SH-SY5Y (cell line): ENCODE results near the gene WIPF2.

ENCODE experiments used
- GATA2 ChIP-seq: IDR thresholded peaks from 2 replicates; pipeline ENCODE4 v1.6.1; 2011; ENCODE audit warnings: mild to moderate bottlenecking, low read depth, low read length
- GATA3 ChIP-seq: IDR thresholded peaks from 2 replicates; pipeline ENCODE4 v1.6.1; 2011; ENCODE audit warnings: low read depth, mild to moderate bottlenecking, low read length, moderate library complexity

DNA sequence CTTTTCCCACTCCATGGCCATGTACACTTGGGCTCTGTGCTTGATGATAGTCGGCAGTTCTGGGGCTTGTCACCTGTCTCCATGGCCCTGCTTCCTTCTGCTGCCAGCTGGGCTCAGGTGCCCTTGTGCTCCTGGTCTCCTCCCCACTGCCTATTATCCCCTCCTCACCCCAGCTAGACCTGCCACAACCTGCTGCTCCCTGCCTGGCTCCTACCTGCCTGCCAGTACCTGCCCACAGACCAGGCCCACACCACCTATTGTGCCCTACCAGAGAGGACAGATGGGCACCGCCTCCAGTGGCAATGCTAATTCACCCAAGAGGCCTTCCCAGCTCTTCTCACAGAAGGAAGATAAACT is 42.4 kb upstream of the WIPF2 start:
- TF ChIP-seq GATA3 (no peak), GATA2 (no peak)
